B cell (primary cell): ENCODE measurements around the gene ANTXR1.
"Not testable (repeated sequence)": the region's sequence is repeated elsewhere in the genome, so short reads cannot be mapped to it uniquely, and the experiment has no call there.

Source experiments
- CTCF ChIP-seq: fragments of 200-600 bp; IDR thresholded peaks from one replicate; pipeline ENCODE4 v1.8.0; 2022; ENCODE audit warnings: antibody characterized with exemption, mild to moderate bottlenecking
- EZH2 ChIP-seq: IDR thresholded peaks from 2 replicates; pipeline ENCODE4 v1.6.1; 2012; ENCODE audit warnings: borderline replicate concordance, low read depth, mild to moderate bottlenecking, moderate library complexity, low read length; ENCODE audit not compliant: insufficient read depth, poor library complexity, severe bottlenecking

- TF ChIP-seq CTCF, EZH2: not testable (repeated sequence)
These were observed 222.9 kb downstream of the ANTXR1 start for GRCh38 chr2:69235835-69236234.
